Panc1 (cell line): ENCODE results near the gene CALD1.

Source experiments
- POLR2AphosphoS5 ChIP-seq: IDR thresholded peaks from 2 replicates; pipeline ENCODE4 v1.6.1; 2012; ENCODE audit warnings: mild to moderate bottlenecking, low read depth, low read length, moderate library complexity
- SIN3A ChIP-seq: IDR thresholded peaks from 2 replicates; pipeline ENCODE4 v1.6.1; 2012; ENCODE audit warnings: low read depth, mild to moderate bottlenecking, low read length, moderate library complexity, borderline replicate concordance; ENCODE audit not compliant: insufficient read depth
- TCF7L2 ChIP-seq: IDR thresholded peaks from 2 replicates; pipeline ENCODE4 v1.6.1; 2011; ENCODE audit warnings: mild to moderate bottlenecking, low read depth, low read length, inconsistent platforms
- TF ChIP-seq, protein P1 (sequence below): fragments of 450-650 bp; IDR thresholded peaks from 2 replicates; pipeline ENCODE4 v1.5.1; 2017; ENCODE audit warnings: mild to moderate bottlenecking
- TF ChIP-seq, protein P2 (sequence below), 2 experiments: IDR thresholded peaks; 2 replicates each; pipeline ENCODE4 v1.6.1; 2011 to 2012; ENCODE audit warnings: low read depth in 2 of 2, control low read depth in 1 of 2, low read length in 1 of 2, mild to moderate bottlenecking in 1 of 2, moderate library complexity in 1 of 2; ENCODE audit not compliant: insufficient read depth in 1 of 2

DNA sequence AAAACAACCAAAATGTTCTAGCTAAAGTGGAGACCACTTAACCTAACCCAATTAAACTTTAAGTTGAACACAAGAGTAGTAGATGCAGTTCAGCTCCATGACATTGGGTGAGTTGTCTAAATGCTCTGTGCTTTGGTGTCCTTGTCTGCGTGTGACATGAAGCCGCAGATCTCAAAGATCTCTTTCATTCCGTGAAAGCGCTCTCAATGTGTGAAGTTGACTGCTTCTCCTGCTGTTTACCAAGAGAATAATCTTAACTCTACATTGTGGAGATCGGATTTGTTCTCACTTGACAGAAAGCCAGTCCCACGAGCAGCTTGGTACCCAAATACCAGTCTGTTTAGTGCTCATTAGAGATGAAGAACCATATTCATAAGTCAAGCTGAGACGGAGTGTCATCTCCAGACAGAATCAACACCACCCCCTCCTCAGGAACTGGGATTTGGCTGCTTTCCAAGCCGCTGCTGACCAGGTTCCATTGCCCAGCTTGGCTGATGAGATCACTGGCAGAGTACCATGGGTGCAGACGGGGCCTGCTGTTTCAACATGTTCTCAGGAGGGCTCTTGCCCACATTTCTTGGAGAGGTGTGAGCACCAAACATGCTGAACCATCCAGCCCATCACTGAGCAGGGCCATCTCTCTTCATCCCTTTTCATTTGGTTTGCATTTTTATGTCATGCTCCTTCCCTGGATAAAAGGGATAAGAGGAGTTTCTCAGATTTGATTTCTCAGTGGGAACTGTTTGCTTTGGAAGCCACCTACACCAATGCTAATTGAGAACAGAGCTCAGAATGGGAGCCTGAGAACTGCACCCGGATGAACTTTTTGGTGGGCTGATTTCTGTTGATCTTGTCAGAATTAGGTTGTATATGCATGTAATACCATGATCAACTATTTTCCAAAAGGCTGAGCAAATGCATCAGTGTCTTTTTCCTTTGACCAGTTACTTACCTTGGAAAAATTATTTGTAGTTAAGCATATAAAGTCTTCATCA, 111.1 kb downstream of the CALD1 start:
- TF ChIP-seq, protein P1, sequence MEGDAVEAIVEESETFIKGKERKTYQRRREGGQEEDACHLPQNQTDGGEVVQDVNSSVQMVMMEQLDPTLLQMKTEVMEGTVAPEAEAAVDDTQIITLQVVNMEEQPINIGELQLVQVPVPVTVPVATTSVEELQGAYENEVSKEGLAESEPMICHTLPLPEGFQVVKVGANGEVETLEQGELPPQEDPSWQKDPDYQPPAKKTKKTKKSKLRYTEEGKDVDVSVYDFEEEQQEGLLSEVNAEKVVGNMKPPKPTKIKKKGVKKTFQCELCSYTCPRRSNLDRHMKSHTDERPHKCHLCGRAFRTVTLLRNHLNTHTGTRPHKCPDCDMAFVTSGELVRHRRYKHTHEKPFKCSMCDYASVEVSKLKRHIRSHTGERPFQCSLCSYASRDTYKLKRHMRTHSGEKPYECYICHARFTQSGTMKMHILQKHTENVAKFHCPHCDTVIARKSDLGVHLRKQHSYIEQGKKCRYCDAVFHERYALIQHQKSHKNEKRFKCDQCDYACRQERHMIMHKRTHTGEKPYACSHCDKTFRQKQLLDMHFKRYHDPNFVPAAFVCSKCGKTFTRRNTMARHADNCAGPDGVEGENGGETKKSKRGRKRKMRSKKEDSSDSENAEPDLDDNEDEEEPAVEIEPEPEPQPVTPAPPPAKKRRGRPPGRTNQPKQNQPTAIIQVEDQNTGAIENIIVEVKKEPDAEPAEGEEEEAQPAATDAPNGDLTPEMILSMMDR = no peak
- TF ChIP-seq SIN3A (no peak), POLR2AphosphoS5 (no peak), TCF7L2 (no peak)
- TF ChIP-seq, protein P2, sequence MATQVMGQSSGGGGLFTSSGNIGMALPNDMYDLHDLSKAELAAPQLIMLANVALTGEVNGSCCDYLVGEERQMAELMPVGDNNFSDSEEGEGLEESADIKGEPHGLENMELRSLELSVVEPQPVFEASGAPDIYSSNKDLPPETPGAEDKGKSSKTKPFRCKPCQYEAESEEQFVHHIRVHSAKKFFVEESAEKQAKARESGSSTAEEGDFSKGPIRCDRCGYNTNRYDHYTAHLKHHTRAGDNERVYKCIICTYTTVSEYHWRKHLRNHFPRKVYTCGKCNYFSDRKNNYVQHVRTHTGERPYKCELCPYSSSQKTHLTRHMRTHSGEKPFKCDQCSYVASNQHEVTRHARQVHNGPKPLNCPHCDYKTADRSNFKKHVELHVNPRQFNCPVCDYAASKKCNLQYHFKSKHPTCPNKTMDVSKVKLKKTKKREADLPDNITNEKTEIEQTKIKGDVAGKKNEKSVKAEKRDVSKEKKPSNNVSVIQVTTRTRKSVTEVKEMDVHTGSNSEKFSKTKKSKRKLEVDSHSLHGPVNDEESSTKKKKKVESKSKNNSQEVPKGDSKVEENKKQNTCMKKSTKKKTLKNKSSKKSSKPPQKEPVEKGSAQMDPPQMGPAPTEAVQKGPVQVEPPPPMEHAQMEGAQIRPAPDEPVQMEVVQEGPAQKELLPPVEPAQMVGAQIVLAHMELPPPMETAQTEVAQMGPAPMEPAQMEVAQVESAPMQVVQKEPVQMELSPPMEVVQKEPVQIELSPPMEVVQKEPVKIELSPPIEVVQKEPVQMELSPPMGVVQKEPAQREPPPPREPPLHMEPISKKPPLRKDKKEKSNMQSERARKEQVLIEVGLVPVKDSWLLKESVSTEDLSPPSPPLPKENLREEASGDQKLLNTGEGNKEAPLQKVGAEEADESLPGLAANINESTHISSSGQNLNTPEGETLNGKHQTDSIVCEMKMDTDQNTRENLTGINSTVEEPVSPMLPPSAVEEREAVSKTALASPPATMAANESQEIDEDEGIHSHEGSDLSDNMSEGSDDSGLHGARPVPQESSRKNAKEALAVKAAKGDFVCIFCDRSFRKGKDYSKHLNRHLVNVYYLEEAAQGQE (IDR thresholded peaks at IDR 0.05; ENCODE audit: insufficient read depth in 1 of 2, low read depth in 2 of 2, low read length in 1 of 2) = no peak
